K562 (cell line): ENCODE results near the gene DPH2.

Experiments
- DNMT1 ChIP-seq: fragments of 450-650 bp; IDR thresholded peaks from 2 replicates; pipeline ENCODE4 v1.6.1; 2016; ENCODE audit warnings: antibody characterized with exemption, mild to moderate bottlenecking
- EP300 ChIP-seq: IDR thresholded peaks from 2 replicates; pipeline ENCODE4 v1.6.1; 2012; ENCODE audit warnings: low read length, improper control_type of control experiment
- FOXK1 ChIP-seq: sonication (generic); formaldehyde crosslinking; IDR thresholded peaks from 2 replicates; pipeline ENCODE4 v1.8.0; 2022; ENCODE audit warnings: missing genetic modification reagents, mild to moderate bottlenecking, borderline replicate concordance
- JUN ChIP-seq, 2 experiments: sonication (generic) in 1 of 2; formaldehyde crosslinking in 1 of 2; IDR thresholded peaks; 2 replicates each; pipeline versions ENCODE4 v1.6.1 to v1.8.0; 2012 to 2022; ENCODE audit warnings: borderline replicate concordance in 2 of 2, mild to moderate bottlenecking in 2 of 2, improper control_type of control experiment in 1 of 2, low read depth in 1 of 2, low read length in 1 of 2, missing genetic modification reagents in 1 of 2
- MYC ChIP-seq, 2 experiments: fragments of 250-450 bp in 1 of 2; sonication (Bioruptor Pico) in 1 of 2; IDR thresholded peaks; 2 replicates each; pipeline versions ENCODE4 v1.5.1 to v1.6.1; 2012 to 2021; ENCODE audit warnings: low read depth in 2 of 2, borderline replicate concordance in 1 of 2, improper control_type of control experiment in 1 of 2, low read length in 1 of 2, mild to moderate bottlenecking in 1 of 2, moderate library complexity in 1 of 2
- POLR2AphosphoS5 ChIP-seq: IDR thresholded peaks from 2 replicates; pipeline ENCODE4 v1.6.1; 2011; ENCODE audit warnings: mild to moderate bottlenecking, low read depth, low read length, moderate library complexity; ENCODE audit not compliant: control insufficient read depth, insufficient read depth
- SMC3 ChIP-seq: conservative IDR thresholded peaks from 2 replicates; pipeline ENCODE4 v1.6.1; 2011; ENCODE audit warnings: low read depth, low read length, improper control_type of control experiment; ENCODE audit not compliant: insufficient read depth
- ZFX ChIP-seq: sonication (generic); formaldehyde crosslinking; IDR thresholded peaks from 2 replicates; pipeline ENCODE4 v1.8.0; 2022; ENCODE audit warnings: mild to moderate bottlenecking, missing genetic modification reagents, moderate library complexity
- TF ChIP-seq, protein P1 (sequence below): fragments of 250-450 bp; sonication (Bioruptor Pico); IDR thresholded peaks from 2 replicates; pipeline ENCODE4 v1.8.0; 2021; ENCODE audit warnings: moderate library complexity, mild to moderate bottlenecking, inconsistent platforms
- TF ChIP-seq, protein P2 (sequence below), 3 experiments: IDR thresholded peaks in 2 of 3; conservative IDR thresholded peaks in 1 of 3; 2 replicates each; pipeline ENCODE4 v1.5.1; 2011 to 2012; ENCODE audit warnings: low read length in 3 of 3, mild to moderate bottlenecking in 3 of 3, control low read depth in 2 of 3, improper control_type of control experiment in 1 of 3, inconsistent platforms in 1 of 3, low read depth in 1 of 3, mixed read lengths in 1 of 3, moderate library complexity in 1 of 3; ENCODE audit not compliant: insufficient read depth in 2 of 3

DNA sequence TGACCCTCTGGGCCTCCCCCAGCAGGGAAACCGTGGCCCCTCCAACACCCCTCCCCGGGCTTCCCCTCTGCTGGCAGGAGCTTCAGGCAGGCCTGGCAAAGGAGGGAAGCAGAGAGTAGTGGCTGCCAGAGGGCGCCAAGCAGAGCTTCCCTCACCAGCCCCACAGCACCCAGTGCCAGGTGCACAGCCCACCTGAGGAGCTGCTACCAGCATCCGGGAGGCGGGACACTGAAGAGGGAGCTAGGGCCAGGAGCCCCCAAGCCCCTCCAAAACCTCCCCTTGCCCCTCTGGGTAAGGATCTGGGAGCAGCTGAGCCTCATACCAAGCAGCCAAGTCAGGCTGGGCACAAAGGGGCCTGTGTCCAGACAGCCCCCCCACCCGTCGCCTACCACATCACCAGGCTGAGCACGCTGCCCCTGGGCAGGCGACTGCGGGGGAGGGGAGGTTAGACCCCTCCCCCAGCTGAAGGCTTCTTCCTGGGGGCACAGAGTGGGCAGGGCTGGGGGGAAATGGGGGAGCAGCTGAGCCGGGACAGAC, 41.2 kb downstream of the DPH2 start:
- TF ChIP-seq DNMT1, result no peak
- TF ChIP-seq, protein P1, sequence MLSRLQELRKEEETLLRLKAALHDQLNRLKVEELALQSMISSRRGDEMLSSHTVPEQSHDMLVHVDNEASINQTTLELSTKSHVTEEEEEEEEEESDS (CRISPR knock-in tag), result no peak
- TF ChIP-seq ZFX (CRISPR knock-in tag), result no peak
- TF ChIP-seq SMC3, result no peak
- no peak for TF ChIP-seq MYC (IDR thresholded peaks at IDR 0.05; ENCODE audit: low read depth, low read length)
- TF ChIP-seq MYC (CRISPR knock-in tag; IDR thresholded peaks at IDR 0.05; ENCODE audit: borderline replicate concordance, low read depth), result no peak
- TF ChIP-seq FOXK1, result no peak
- no peak for TF ChIP-seq EP300
- TF ChIP-seq, protein P2, sequence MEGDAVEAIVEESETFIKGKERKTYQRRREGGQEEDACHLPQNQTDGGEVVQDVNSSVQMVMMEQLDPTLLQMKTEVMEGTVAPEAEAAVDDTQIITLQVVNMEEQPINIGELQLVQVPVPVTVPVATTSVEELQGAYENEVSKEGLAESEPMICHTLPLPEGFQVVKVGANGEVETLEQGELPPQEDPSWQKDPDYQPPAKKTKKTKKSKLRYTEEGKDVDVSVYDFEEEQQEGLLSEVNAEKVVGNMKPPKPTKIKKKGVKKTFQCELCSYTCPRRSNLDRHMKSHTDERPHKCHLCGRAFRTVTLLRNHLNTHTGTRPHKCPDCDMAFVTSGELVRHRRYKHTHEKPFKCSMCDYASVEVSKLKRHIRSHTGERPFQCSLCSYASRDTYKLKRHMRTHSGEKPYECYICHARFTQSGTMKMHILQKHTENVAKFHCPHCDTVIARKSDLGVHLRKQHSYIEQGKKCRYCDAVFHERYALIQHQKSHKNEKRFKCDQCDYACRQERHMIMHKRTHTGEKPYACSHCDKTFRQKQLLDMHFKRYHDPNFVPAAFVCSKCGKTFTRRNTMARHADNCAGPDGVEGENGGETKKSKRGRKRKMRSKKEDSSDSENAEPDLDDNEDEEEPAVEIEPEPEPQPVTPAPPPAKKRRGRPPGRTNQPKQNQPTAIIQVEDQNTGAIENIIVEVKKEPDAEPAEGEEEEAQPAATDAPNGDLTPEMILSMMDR (IDR thresholded peaks at IDR 0.05 in 2 of 3, conservative IDR thresholded peaks at IDR 0.05 in 1 of 3; ENCODE audit: insufficient read depth in 2 of 3, low read depth in 1 of 3, low read length in 3 of 3), result no peak
- TF ChIP-seq POLR2AphosphoS5, result no peak
- no peak for TF ChIP-seq JUN (IDR thresholded peaks at IDR 0.05; ENCODE audit: borderline replicate concordance, low read depth, low read length)
- TF ChIP-seq JUN (CRISPR knock-in tag; IDR thresholded peaks at IDR 0.05; ENCODE audit: borderline replicate concordance), result no peak
